ENCODE measurements around the gene TRMT44.

TRMT44 gene

GRCh38 chr4:8457646-8458252 lies 17.2 kb downstream of the TRMT44 start:
- H4K20me1 ChIP-seq (ENCODE audit: insufficient read depth), result no peaks in the 10 kb centered on the region
- TF ChIP-seq, protein P1, sequence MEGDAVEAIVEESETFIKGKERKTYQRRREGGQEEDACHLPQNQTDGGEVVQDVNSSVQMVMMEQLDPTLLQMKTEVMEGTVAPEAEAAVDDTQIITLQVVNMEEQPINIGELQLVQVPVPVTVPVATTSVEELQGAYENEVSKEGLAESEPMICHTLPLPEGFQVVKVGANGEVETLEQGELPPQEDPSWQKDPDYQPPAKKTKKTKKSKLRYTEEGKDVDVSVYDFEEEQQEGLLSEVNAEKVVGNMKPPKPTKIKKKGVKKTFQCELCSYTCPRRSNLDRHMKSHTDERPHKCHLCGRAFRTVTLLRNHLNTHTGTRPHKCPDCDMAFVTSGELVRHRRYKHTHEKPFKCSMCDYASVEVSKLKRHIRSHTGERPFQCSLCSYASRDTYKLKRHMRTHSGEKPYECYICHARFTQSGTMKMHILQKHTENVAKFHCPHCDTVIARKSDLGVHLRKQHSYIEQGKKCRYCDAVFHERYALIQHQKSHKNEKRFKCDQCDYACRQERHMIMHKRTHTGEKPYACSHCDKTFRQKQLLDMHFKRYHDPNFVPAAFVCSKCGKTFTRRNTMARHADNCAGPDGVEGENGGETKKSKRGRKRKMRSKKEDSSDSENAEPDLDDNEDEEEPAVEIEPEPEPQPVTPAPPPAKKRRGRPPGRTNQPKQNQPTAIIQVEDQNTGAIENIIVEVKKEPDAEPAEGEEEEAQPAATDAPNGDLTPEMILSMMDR (conservative IDR thresholded peaks at IDR 0.05; ENCODE audit: low read depth, low read length), result no peak
- H3K27me3 ChIP-seq (ENCODE audit: insufficient read depth, low read depth), result no peaks in the 10 kb centered on the region
- H3K79me2 ChIP-seq (ENCODE audit: insufficient read depth, low read depth), result no peaks in the 10 kb centered on the region
- no peak overlapping the region for H2AFZ ChIP-seq (ENCODE audit: low read depth)
- H3K9ac ChIP-seq, result no peak overlapping the region
- no peak overlapping the region for H3K4me2 ChIP-seq
- no peaks in the 10 kb centered on the region for H3K4me1 ChIP-seq (ENCODE audit: low read depth, poor library complexity, severe bottlenecking)
- H3K4me3 ChIP-seq (IDR thresholded peaks at IDR 0.05; ENCODE audit: insufficient read depth, low read depth, low read length), result no peak overlapping the region
- no peaks in the 10 kb centered on the region for H3K36me3 ChIP-seq (ENCODE audit: insufficient read depth)
- no peak overlapping the region for H3K27ac ChIP-seq

GRCh38 chr4:8459867-8460445 lies 19.4 kb downstream of the TRMT44 start:
- H3K9ac ChIP-seq, result no peak overlapping the region
- no peaks in the 10 kb centered on the region for H3K79me2 ChIP-seq (ENCODE audit: insufficient read depth, low read depth)
- TF ChIP-seq, protein P1 (conservative IDR thresholded peaks at IDR 0.05; ENCODE audit: low read depth, low read length), result no peak
- H4K20me1 ChIP-seq (ENCODE audit: insufficient read depth), result no peaks in the 10 kb centered on the region
- H3K27me3 ChIP-seq (ENCODE audit: insufficient read depth, low read depth), result no peaks in the 10 kb centered on the region
- no peaks in the 10 kb centered on the region for H3K36me3 ChIP-seq (ENCODE audit: insufficient read depth)
- H3K27ac ChIP-seq, result no peak overlapping the region
- no peak overlapping the region for H2AFZ ChIP-seq (ENCODE audit: low read depth)
- no peak overlapping the region for H3K4me3 ChIP-seq (IDR thresholded peaks at IDR 0.05; ENCODE audit: insufficient read depth, low read depth, low read length)
- no peaks in the 10 kb centered on the region for H3K4me1 ChIP-seq (ENCODE audit: low read depth, poor library complexity, severe bottlenecking)
- H3K4me2 ChIP-seq, result no peak overlapping the region

- Histone ChIP-seq H3K27me3 (ENCODE audit: insufficient read depth, low read depth) (no peaks in the 10 kb centered on the region), H3K4me3 (IDR thresholded peaks at IDR 0.05; ENCODE audit: insufficient read depth, low read depth, low read length) (no peak overlapping the region), H3K79me2 (ENCODE audit: insufficient read depth, low read depth) (no peaks in the 10 kb centered on the region), H4K20me1 (ENCODE audit: insufficient read depth) (no peaks in the 10 kb centered on the region), H3K27ac (no peak overlapping the region), H3K9ac (no peak overlapping the region), H3K4me2 (no peak overlapping the region), H3K4me1 (ENCODE audit: low read depth, poor library complexity, severe bottlenecking) (no peaks in the 10 kb centered on the region), H2AFZ (ENCODE audit: low read depth) (no peak overlapping the region), H3K36me3 (ENCODE audit: insufficient read depth) (no peaks in the 10 kb centered on the region)
- TF ChIP-seq, protein P1 (conservative IDR thresholded peaks at IDR 0.05; ENCODE audit: low read depth, low read length), result no peak
Observed at GRCh38 chr4:8461086-8461485, 20.5 kb downstream of the TRMT44 start.

GRCh38 chr4:8461616-8462015 lies 21.0 kb downstream of the TRMT44 start:
- Histone ChIP-seq H3K36me3 (ENCODE audit: insufficient read depth) (no peaks in the 10 kb centered on the region), H3K4me3 (IDR thresholded peaks at IDR 0.05; ENCODE audit: insufficient read depth, low read depth, low read length) (no peak overlapping the region), H2AFZ (ENCODE audit: low read depth) (no peak overlapping the region), H3K27ac (no peak overlapping the region), H4K20me1 (ENCODE audit: insufficient read depth) (no peaks in the 10 kb centered on the region), H3K27me3 (ENCODE audit: insufficient read depth, low read depth) (no peaks in the 10 kb centered on the region), H3K4me1 (ENCODE audit: low read depth, poor library complexity, severe bottlenecking) (no peaks in the 10 kb centered on the region), H3K79me2 (ENCODE audit: insufficient read depth, low read depth) (no peaks in the 10 kb centered on the region), H3K9ac (no peak overlapping the region), H3K4me2 (no peak overlapping the region)
- TF ChIP-seq, protein P1 (conservative IDR thresholded peaks at IDR 0.05; ENCODE audit: low read depth, low read length), result no peak
